Ramos (cell line): ENCODE data around the gene NCOA3.
"Not testable (repeated sequence)": the region's sequence is repeated elsewhere in the genome, so short reads cannot be mapped to it uniquely, and the experiment has no call there.

ENCODE experiments used
- in situ Hi-C: fragments of 300-500 bp; cut with MboI; formaldehyde crosslinking; loops from one replicate; pipeline ENCODE4 v1.14.3; 2022; ENCODE audit warnings: low sequenced_read_pairs; ENCODE audit not compliant: unreplicated experiment

The NCOA3 gene

GRCh38 chr20:47501482-47502270 lies at the start of gene NCOA3:
Gene NCOA3 (plus strand): TSS chr20:47501887. CDS start chr20:47622248, 120,361 bp downstream.
- in situ Hi-C loops, result no loop called here

DNA sequence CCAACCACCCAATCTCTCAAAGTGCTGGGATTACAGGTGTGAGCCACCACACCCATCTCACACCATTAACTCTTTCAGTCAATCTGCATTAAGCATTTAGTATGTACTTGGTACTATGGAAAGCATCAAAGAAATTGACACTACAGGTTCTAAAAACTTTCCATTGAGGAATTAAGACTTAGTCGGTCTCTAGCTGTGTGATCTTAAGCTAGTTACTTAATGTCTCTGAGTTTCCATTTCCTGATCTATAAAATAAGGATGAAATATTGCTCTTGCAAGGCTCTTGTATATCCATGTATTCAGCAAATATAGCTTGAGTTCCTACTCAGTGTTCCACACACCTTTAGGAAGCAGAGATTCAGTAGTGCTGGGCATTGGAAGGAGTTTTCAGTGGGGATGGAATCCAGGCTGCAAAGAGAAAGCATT lies 48.9 kb upstream of the NCOA3 start:
- in situ Hi-C loops, result no loop called here

- in situ Hi-C loops, result no loop called here
Observed at GRCh38 chr20:47453167-47453782, 48.4 kb upstream of the NCOA3 start.

- in situ Hi-C loops, result no loop called here
Observed at GRCh38 chr20:47454298-47455132, 47.2 kb upstream of the NCOA3 start.

GRCh38 chr20:47455133-47456040 lies 46.3 kb upstream of the NCOA3 start:
- in situ Hi-C loops, result no loop called here

DNA sequence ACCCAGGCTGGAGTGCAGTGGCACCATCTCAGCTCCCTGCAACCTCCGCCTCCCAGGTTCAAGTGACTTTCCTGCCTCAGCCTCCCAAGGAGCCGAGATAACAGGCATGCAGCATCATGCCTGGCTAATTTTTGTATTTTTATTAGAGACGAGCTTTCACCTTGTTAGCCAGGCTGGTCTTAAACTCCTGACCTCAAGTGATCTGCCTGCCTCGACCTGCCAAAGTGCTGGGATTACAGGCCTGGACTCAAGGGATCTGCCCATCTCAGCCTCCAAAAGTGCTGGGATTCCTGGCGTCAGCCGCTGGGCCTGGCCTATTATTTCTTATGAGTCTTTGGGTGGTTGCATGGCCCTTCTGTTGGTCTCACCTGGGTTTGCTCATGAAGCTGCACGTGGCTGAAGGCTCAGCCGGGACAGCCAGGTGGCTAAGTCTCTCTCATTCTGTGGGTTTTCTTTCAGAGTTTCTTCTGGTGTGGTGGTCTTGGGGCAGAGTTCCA lies 45.6 kb upstream of the NCOA3 start:
- in situ Hi-C loops, result no loop called here

GRCh38 chr20:47456952-47457724 lies 44.5 kb upstream of the NCOA3 start:
- in situ Hi-C loops, result no loop called here

DNA sequence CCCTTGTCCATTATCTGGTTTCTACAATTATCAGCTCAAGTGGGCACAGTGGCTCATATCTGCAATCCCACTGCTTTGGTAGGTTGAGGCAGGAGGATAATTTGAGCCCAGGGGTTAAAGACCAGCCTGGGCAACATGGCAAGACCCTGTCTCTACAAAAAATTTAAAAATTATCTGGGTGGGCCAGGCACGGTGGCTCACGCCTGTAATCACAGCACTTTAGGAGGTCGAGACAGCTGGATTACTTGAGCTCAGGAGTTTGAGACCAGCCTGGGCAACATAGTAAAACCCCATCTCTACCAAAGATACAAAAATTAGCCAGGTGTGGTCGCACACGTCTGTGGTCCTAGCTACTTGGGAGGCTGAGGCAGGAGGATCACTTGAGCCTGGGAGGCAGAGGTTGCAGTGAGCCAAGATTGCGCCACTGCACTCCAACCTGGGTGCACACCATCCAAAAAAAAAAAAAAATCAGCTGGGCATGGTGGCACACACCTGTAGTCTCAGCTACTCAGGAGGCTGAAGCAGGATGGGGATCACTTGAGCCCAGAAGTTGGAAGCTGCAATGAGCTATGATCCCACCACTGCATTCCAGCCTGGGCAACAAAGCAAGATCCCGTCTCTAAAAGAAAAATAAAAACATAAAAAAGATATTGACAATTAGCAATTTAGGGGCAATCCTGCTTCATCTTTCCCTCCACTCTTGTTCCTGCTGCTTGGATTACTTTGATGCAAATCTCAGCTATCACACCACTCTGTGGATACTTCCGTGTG lies 43.2 kb upstream of the NCOA3 start:
- in situ Hi-C loops, result not testable (repeated sequence)

DNA sequence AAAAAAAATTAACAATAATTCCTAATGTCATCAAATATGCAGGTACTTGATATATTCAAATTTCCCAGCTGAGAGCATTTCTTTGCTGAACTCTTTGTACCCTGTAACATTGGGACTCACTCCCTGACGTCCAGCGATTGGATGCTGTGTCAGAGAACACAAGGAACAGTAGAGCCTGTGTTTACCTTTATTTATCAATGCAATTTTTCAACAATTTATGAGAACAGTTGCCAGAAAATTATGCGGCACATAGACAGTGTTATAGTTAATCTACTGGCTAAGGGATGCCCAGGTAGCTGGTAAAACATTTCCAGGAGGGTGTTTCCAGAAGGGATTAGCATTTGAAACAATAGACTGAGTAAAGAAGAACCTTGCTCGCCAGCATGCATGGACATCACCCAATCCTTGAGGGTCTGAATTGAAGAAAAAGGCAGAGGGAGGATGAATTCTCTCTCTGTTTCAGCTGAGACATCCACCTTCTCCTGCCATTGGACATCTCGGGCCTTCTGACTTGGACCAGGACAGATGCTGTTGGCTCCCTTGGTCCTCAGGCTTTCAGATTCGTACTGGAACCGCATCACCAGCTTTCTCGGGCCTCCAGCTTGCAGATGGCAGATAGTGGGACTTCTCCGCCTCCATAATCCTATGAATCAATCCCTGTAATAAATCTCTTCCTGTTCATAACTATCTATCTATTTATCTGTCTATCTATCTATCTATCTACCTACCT lies 42.2 kb upstream of the NCOA3 start:
- in situ Hi-C loops, result no loop called here

DNA sequence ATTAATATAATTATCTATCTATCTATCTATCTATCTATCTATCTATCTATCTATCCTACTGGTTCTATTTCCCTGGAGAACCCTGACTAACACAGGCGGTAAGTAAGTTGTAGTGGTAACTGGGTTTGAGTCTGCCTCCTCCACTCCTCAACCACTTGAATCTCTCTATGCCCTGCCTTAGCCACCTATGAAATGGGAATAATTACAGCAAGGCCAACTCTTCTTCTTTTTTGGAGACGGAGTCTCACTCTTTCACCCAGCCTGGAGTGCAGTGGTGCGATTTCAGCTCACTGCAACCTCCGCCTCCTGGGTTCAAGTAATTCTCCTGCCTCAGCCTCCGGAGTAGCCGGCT lies 41.0 kb upstream of the NCOA3 start:
- in situ Hi-C loops, result not testable (repeated sequence)

DNA sequence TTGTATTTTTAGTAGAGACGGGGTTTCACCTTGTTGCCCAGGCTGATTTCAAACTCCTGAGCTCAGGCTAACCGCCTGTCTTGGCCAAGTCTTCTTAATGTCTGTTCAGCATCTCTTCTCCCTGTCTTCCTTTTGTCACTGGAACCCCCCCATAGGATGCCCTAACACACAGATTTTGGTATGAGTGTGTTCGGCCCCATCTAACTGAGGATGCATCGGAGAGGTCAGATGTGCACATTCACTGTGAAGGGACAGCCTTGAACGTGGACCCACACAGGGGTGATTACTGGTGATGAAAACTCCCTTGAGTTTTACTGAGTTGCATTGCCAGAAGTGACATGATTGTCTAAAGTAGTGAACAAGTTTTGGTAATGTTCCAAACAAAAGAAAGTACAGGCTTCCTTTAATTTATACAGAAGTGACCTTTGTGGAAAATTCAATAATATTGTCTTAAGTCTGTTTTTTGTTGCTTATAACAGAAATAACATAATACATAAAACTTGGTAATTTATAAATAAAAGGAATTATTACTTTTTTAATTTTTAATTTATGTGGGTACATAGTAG lies 40.5 kb upstream of the NCOA3 start:
- in situ Hi-C loops, result no loop called here

- in situ Hi-C loops, result not testable (repeated sequence)
Observed at GRCh38 chr20:47461906-47462305, 39.8 kb upstream of the NCOA3 start.

DNA sequence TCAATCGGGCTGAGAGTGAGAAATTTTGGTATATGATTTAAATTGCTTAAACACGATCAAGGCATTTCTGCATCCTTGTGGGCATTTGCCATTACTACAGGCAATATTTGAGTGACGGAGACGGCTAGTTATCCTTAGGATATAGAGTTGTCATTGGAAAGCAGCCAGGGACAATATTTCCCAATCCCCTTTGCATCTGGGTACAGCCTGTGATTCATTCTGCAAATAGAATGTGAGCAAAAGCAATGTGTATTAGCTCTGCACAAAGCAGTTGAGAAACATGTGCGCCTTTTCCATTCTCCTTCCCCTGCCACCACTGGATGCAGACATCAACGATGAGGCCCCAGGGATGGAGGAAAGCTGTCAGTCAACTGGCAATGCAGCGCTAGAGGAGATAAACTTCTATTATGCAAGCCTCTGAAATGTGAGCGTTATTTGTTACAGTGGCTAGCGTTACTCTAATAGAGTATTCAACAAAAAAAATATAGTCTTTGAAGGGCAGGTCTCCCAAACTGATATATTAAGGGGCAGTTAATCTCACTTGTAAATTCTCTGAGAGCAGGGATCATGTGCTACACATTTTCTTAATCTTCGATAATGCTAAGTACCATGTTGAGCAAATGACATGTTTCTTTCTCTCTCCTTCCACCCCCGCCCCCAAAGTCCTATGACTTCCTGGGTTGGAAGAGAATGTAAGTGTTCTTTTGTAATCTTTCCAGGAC lies 37.1 kb upstream of the NCOA3 start:
- in situ Hi-C loops, result no loop called here

DNA sequence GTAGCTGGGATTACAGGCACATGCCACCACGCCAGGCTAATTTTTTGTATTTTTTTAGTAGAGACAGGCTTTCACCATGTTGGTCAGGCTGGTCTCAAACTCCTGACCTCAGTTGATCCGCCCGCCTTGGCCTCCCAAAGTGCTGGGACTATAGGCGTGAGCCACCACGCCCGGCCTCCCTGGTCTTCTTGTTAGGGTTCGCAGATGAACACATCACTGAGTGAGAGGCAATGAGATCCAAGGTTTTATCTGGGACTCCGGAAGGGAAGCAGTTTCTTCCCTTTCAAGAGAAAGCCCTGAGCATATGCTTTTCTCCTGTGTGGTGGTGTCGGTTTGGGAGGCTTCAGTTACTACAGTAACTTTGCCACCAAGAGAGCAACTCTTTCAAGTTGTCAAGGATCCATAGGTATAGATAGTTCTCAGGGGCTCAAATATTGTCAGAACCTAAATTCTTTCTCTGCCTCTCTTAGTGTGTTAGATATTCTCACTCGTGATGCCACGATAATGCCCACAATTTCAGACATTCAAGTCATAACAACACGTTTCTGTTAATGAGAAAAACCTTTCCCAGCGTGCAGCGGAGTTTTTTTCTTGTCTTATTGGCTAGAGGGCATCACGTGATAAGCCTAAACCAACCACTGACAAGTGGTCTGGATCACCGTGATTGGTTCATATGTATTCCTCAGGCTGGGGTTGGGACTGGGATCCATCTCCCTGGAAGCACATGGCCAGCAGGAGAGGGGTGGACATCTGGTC lies 36.2 kb upstream of the NCOA3 start:
- in situ Hi-C loops, result no loop called here

DNA sequence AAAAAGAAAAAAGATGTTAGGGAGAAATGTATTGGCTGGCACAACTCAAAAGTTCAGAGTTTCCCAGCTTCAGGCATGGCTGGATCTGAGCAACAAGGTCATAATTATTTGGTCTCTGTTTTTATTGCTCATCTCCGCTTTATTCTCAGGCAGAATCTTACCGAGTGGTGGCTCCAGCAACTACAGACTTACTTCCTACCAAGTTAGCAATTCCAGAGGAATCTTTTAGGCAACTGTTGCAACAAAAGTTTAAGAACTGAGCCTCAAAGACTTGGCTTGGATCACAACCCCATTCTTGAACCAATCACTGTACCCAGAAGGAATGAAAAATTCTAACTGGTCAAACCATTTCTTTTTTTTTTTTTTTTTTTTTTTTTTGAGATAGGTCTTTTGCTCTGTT lies 35.5 kb upstream of the NCOA3 start:
- in situ Hi-C loops, result no loop called here
